OCI-LY1 (cell line): ENCODE data around the gene OR52M1.

Source experiments
- H2AFZ ChIP-seq: fragments of 200-600 bp; sonication (generic), shearing (Covaris generic); 2 replicates; pipeline ENCODE4 v1.6.0; 2014; ENCODE audit warnings: antibody characterized with exemption, mild to moderate bottlenecking, low read length
- H3F3A ChIP-seq: fragments of 200-600 bp; sonication (generic), shearing (Covaris generic); 2 replicates; pipeline ENCODE4 v1.6.0; 2014; ENCODE audit warnings: mild to moderate bottlenecking, antibody characterized with exemption, low read length, moderate library complexity; ENCODE audit not compliant: insufficient read depth
- H3K27ac ChIP-seq: fragments of 200-600 bp; sonication (generic); 2 replicates; pipeline ENCODE4 v1.5.1; 2014; ENCODE audit warnings: low read length, mixed run types, mild to moderate bottlenecking, low read depth; ENCODE audit not compliant: poor library complexity, severe bottlenecking
- H3K27me3 ChIP-seq: fragments of 200-600 bp; sonication (generic); 2 replicates; pipeline ENCODE4 v1.6.0; 2014; ENCODE audit warnings: antibody characterized with exemption, mild to moderate bottlenecking, low read length, moderate library complexity; ENCODE audit not compliant: insufficient read depth
- H3K36me3 ChIP-seq: fragments of 200-600 bp; sonication (generic); 2 replicates; pipeline ENCODE4 v1.6.1; 2014; ENCODE audit warnings: mild to moderate bottlenecking, antibody characterized with exemption, low read length, moderate library complexity, mixed read lengths; ENCODE audit not compliant: insufficient read depth
- H3K4me1 ChIP-seq: fragments of 200-600 bp; sonication (generic); 2 replicates; pipeline ENCODE4 v1.5.1; 2014; ENCODE audit warnings: mild to moderate bottlenecking, low read length, moderate library complexity; ENCODE audit not compliant: insufficient read depth, severe bottlenecking
- H3K4me2 ChIP-seq: fragments of 200-600 bp; sonication (generic), shearing (Covaris generic); 2 replicates; pipeline ENCODE4 v1.6.1; 2014; ENCODE audit warnings: low read length
- H3K4me3 ChIP-seq: fragments of 200-600 bp; sonication (generic); 2 replicates; pipeline ENCODE4 v1.5.1; 2014; ENCODE audit warnings: low read length, low read depth, mild to moderate bottlenecking, mixed read lengths; ENCODE audit not compliant: poor library complexity, severe bottlenecking
- H3K79me2 ChIP-seq: fragments of 200-600 bp; shearing (Covaris generic); 2 replicates; pipeline ENCODE4 v1.6.1; 2016; ENCODE audit warnings: mixed run types, low read length, mixed read lengths; ENCODE audit not compliant: insufficient read depth
- H3K9ac ChIP-seq: fragments of 200-600 bp; sonication (generic), shearing (Covaris generic); 2 replicates; pipeline ENCODE4 v1.6.1; 2014; ENCODE audit warnings: mild to moderate bottlenecking, low read length, mixed read lengths
- H3K9me2 ChIP-seq: fragments of 200-600 bp; sonication (generic), shearing (Covaris generic); 2 replicates; pipeline ENCODE4 v1.6.1; 2014; ENCODE audit warnings: low read depth, mild to moderate bottlenecking, low read length, mixed read lengths
- H3K9me3 ChIP-seq: fragments of 200-600 bp; shearing (Covaris generic); 2 replicates; pipeline ENCODE4 v1.6.1; 2014; ENCODE audit warnings: low read length, mixed read lengths
- H4K20me1 ChIP-seq: fragments of 200-600 bp; sonication (generic), shearing (Covaris generic); 2 replicates; pipeline ENCODE4 v1.6.0; 2016; ENCODE audit warnings: mild to moderate bottlenecking, low read length; ENCODE audit not compliant: insufficient read depth
- EZH2 ChIP-seq: fragments of 200-600 bp; sonication (generic), shearing (Covaris generic); IDR thresholded peaks from 2 replicates; pipeline ENCODE4 v1.8.0; 2017; ENCODE audit warnings: borderline replicate concordance, mixed run types, mild to moderate bottlenecking, antibody characterized with exemption, low read length, moderate library complexity, mixed read lengths
- TF ChIP-seq, protein P1 (sequence below): fragments of 200-600 bp; sonication (generic), shearing (Covaris generic); IDR thresholded peaks from 2 replicates; pipeline ENCODE4 v1.5.1; 2017; ENCODE audit warnings: mild to moderate bottlenecking, antibody characterized with exemption, low read length, moderate library complexity, mixed read lengths

The OR52M1 gene

GRCh38 chr11:4496557-4497248 is 48.3 kb upstream of the OR52M1 start:
- H3K27ac ChIP-seq = no peak overlapping the region
- H3K36me3 ChIP-seq = no peaks in the 10 kb centered on the region
- H3K4me2 ChIP-seq = no peak overlapping the region
- H4K20me1 ChIP-seq = no peaks in the 10 kb centered on the region
- H3K9me2 ChIP-seq = no peaks in the 10 kb centered on the region
- H3K79me2 ChIP-seq = no peaks in the 10 kb centered on the region
- no peak overlapping the region for H3K4me3 ChIP-seq
- H2AFZ ChIP-seq = no peak overlapping the region
- H3K4me1 ChIP-seq = no peaks in the 10 kb centered on the region
- TF ChIP-seq EZH2 = no peak
- TF ChIP-seq, protein P1, sequence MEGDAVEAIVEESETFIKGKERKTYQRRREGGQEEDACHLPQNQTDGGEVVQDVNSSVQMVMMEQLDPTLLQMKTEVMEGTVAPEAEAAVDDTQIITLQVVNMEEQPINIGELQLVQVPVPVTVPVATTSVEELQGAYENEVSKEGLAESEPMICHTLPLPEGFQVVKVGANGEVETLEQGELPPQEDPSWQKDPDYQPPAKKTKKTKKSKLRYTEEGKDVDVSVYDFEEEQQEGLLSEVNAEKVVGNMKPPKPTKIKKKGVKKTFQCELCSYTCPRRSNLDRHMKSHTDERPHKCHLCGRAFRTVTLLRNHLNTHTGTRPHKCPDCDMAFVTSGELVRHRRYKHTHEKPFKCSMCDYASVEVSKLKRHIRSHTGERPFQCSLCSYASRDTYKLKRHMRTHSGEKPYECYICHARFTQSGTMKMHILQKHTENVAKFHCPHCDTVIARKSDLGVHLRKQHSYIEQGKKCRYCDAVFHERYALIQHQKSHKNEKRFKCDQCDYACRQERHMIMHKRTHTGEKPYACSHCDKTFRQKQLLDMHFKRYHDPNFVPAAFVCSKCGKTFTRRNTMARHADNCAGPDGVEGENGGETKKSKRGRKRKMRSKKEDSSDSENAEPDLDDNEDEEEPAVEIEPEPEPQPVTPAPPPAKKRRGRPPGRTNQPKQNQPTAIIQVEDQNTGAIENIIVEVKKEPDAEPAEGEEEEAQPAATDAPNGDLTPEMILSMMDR = no peak
- no peak overlapping the region for H3K9ac ChIP-seq
- H3K27me3 ChIP-seq = no peaks in the 10 kb centered on the region
- no peaks in the 10 kb centered on the region for H3F3A ChIP-seq
- H3K9me3 ChIP-seq = no peaks in the 10 kb centered on the region

- Histone ChIP-seq H3K79me2 (no peaks in the 10 kb centered on the region), H3K9me2 (no peaks in the 10 kb centered on the region), H3K9ac (no peak overlapping the region), H3K9me3 (no peaks in the 10 kb centered on the region), H3K27ac (no peak overlapping the region), H3K4me2 (no peak overlapping the region), H3F3A (no peaks in the 10 kb centered on the region), H4K20me1 (no peaks in the 10 kb centered on the region), H3K4me3 (no peak overlapping the region), H3K4me1 (no peaks in the 10 kb centered on the region), H2AFZ (no peak overlapping the region), H3K27me3 (no peaks in the 10 kb centered on the region), H3K36me3 (no peaks in the 10 kb centered on the region)
- TF ChIP-seq, protein P1 = no peak
- TF ChIP-seq EZH2 = no peak
Measured at GRCh38 chr11:4508886-4509285, 36.1 kb upstream of the OR52M1 start.

DNA sequence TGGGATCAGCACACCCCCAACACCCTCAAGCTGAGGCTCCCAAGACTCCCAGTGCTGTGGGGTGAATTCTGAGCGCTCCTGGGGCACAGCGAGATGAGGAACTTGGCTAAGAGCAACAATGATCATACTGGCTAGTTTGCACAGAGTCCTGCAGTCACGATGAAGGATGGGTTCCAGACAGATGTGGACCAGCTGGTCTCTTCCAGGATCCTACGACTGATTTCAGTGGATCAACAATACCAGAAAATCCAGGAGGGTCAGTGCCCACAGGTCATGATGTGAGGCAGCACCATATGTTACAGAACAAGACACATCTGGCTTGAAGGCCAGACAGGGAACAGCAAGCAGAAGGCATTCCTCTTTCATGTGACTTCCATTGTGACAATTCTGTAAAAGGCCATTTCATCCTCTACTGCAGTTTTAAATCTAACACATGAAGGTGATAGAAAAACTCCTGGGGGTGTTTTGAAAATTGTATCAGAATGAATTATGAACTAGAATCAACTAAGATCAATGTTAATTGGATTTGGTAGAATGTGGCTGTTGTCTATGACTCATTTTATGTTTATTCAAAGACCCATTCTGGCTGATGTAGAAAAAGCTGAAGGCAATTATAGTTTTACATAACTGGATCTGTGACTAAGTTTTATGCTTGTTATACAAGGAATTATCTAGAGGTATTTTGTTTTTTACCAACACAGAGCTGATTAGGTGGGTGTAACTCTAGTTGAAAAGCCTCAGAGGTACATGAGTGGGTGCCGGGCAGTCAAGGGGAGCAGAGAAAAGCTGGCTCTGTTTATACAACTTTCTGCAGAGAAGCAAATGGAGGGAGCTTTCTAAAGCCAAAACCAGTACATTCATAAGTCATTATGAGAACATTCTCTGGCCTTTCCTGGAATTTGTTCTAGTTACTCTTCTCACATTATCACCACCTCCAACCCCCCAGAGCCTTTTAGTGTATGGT is 33.4 kb upstream of the OR52M1 start:
- H3K36me3 ChIP-seq = no peaks in the 10 kb centered on the region
- H3F3A ChIP-seq = no peaks in the 10 kb centered on the region
- TF ChIP-seq EZH2 = no peak
- TF ChIP-seq, protein P1 = no peak
- H3K9me2 ChIP-seq = no peaks in the 10 kb centered on the region
- H4K20me1 ChIP-seq = no peaks in the 10 kb centered on the region
- H3K4me1 ChIP-seq = no peaks in the 10 kb centered on the region
- H3K27ac ChIP-seq = no peak overlapping the region
- no peaks in the 10 kb centered on the region for H3K9me3 ChIP-seq
- H3K27me3 ChIP-seq = no peaks in the 10 kb centered on the region
- H3K9ac ChIP-seq = no peak overlapping the region
- H3K4me3 ChIP-seq = no peak overlapping the region
- no peaks in the 10 kb centered on the region for H3K79me2 ChIP-seq
- H3K4me2 ChIP-seq = no peak overlapping the region
- H2AFZ ChIP-seq = no peak overlapping the region
